HepG2 (cell line): ENCODE data around the gene TFDP1. TPM values are rescaled to one million over a fixed set of nuclear protein-coding genes. Genes with fewer than 3 reads are reported as not detected.

ENCODE experiments used
- ATAC-seq: fragments of 200-7000 bp; cut with Tn5 transposase; 3 replicates; pipeline ENCODE4 v1.9.1; 2020; ENCODE audit warnings: mild to moderate bottlenecking, moderate library complexity
- BruUV-seq: library from RNA; stranded (reverse); fragments of 400-500 nt; replicated peaks from 2 replicates; lab custom pipeline; 2021; lab: Mats Ljungman, UMichigan
- CTCF ChIA-PET: fragments of 300-600 bp; formaldehyde crosslinking; extraction: SDS; loops from one replicate; lab custom pipeline; 2021; ENCODE audit warnings: low total read pairs, inconsistent platforms, low intra/inter-chr PET ratio; lab: Yijun Ruan, JAX
- POLR2A ChIA-PET: fragments of 350-600 bp; sonication (Branson Sonifier 250); formaldehyde crosslinking; loops from one replicate; lab custom pipeline; 2020; ENCODE audit warnings: antibody characterized with exemption, inconsistent platforms; lab: Yijun Ruan, JAX
- DNase-seq: peaks from one replicate; pipeline ENCODE4 v3.0.0-alpha.2; 2015; ENCODE audit warnings: low spot score
- FAIRE-seq: peaks from 3 replicates; lab custom pipeline; 2011; peaks lifted over from hg19 to GRCh38; lab: Jason Lieb, UNC
- H2AFZ ChIP-seq: one replicate; pipeline ENCODE4 v1.6.1; 2011; ENCODE audit warnings: low read length, inconsistent platforms
- H3K27ac ChIP-seq: fragments of 300-600 bp; 3 replicates; pipeline ENCODE4 v1.8.0; 2011; ENCODE audit warnings: mixed run types, mild to moderate bottlenecking, mixed read lengths, low read length, inconsistent platforms; ENCODE audit not compliant: insufficient read depth; ENCODE audit errors: extremely low read length
- H3K27me3 ChIP-seq, 2 experiments: fragments of 200-600 bp in 1 of 2; 2 replicates in 1 of 2; 3 replicates in 1 of 2; pipeline versions ENCODE4 v1.6.0 to v1.8.0; 2011; ENCODE audit warnings: low read length in 2 of 2, mild to moderate bottlenecking in 2 of 2, moderate library complexity in 2 of 2, inconsistent platforms in 1 of 2; ENCODE audit not compliant: insufficient read depth in 2 of 2, control insufficient read depth in 1 of 2
- H3K36me3 ChIP-seq, 2 experiments: fragments of 200-600 bp in 1 of 2; replicated peaks in 1 of 2; 2 replicates in 1 of 2; 3 replicates in 1 of 2; pipeline versions ENCODE4 v1.5.1 to v1.8.0; 2011; ENCODE audit warnings: low read length in 2 of 2, inconsistent platforms in 1 of 2; ENCODE audit not compliant: insufficient read depth in 2 of 2, control insufficient read depth in 1 of 2
- H3K4me1 ChIP-seq: 2 replicates; pipeline ENCODE4 v1.5.1; 2012; ENCODE audit warnings: low read length, inconsistent platforms; ENCODE audit not compliant: insufficient read depth
- H3K4me2 ChIP-seq: 2 replicates; pipeline ENCODE4 v1.6.0; 2011; ENCODE audit warnings: low read depth, low read length, inconsistent platforms
- H3K4me3 ChIP-seq, 3 experiments: fragments of 200-600 bp in 1 of 3; sonication (generic), shearing (Covaris generic) in 1 of 3; replicated peaks in 1 of 3; 2 replicates each; pipeline ENCODE4 v1.5.1; 2011 to 2016; ENCODE audit warnings: low read length in 3 of 3, inconsistent platforms in 2 of 3, low read depth in 2 of 3, mild to moderate bottlenecking in 2 of 3, control low read depth in 1 of 3, mixed read lengths in 1 of 3; ENCODE audit not compliant: insufficient read depth in 1 of 3
- H3K79me2 ChIP-seq: one replicate; pipeline ENCODE4 v1.6.1; 2011; ENCODE audit warnings: low read length, inconsistent platforms; ENCODE audit not compliant: insufficient read depth
- H3K9ac ChIP-seq: 2 replicates; pipeline ENCODE4 v1.6.0; 2011; ENCODE audit warnings: mild to moderate bottlenecking, low read depth, low read length, inconsistent platforms; ENCODE audit not compliant: insufficient read depth
- H3K9me3 ChIP-seq: 2 replicates; pipeline ENCODE4 v1.5.1; 2012; ENCODE audit warnings: mild to moderate bottlenecking, low read length
- H4K20me1 ChIP-seq: 2 replicates; pipeline ENCODE4 v1.6.0; 2011; ENCODE audit warnings: inconsistent platforms, mild to moderate bottlenecking, low read length, moderate library complexity; ENCODE audit not compliant: insufficient read depth
- EEA1 ChIP-seq: sonication (generic); formaldehyde crosslinking; IDR thresholded peaks from 2 replicates; pipeline ENCODE4 v1.5.1; 2020; ENCODE audit warnings: mild to moderate bottlenecking, missing genetic modification reagents, borderline replicate concordance
- FOXA1 ChIP-seq, 2 experiments: fragments of 450-650 bp in 1 of 2; sonication (generic) in 1 of 2; formaldehyde crosslinking in 1 of 2; IDR thresholded peaks; 2 replicates each; pipeline versions ENCODE4 v1.4.0 to v1.6.1; 2016 to 2020; ENCODE audit warnings: missing genetic modification reagents in 1 of 2
- HCFC1 ChIP-seq: fragments of 150-350 bp; IDR thresholded peaks from 2 replicates; pipeline ENCODE4 v1.6.1; 2014; ENCODE audit warnings: low read depth, low read length
- KMT2A ChIP-seq: sonication (generic); formaldehyde crosslinking; IDR thresholded peaks from 2 replicates; pipeline ENCODE4 v1.4.0; 2020; ENCODE audit warnings: missing genetic modification reagents
- NFAT5 ChIP-seq: sonication (generic); formaldehyde crosslinking; IDR thresholded peaks from 2 replicates; pipeline ENCODE4 v1.4.0; 2020; ENCODE audit warnings: missing genetic modification reagents
- PRDM15 ChIP-seq: sonication (generic); formaldehyde crosslinking; IDR thresholded peaks from 2 replicates; pipeline ENCODE4 v1.4.0; 2020; ENCODE audit warnings: missing genetic modification reagents
- SSRP1 ChIP-seq: IDR thresholded peaks from 2 replicates; pipeline ENCODE4 v1.6.1; 2016; ENCODE audit warnings: control low read depth
- ZBTB10 ChIP-seq: sonication (generic); formaldehyde crosslinking; IDR thresholded peaks from 2 replicates; pipeline ENCODE4 v1.4.0; 2020; ENCODE audit warnings: missing genetic modification reagents, borderline replicate concordance
- ZNF264 ChIP-seq: sonication (generic); formaldehyde crosslinking; IDR thresholded peaks from 2 replicates; pipeline ENCODE4 v1.4.0; 2020; ENCODE audit warnings: missing genetic modification reagents
- ZSCAN12 ChIP-seq: sonication (generic); formaldehyde crosslinking; IDR thresholded peaks from 2 replicates; pipeline ENCODE4 v1.9.0; 2021; ENCODE audit warnings: mild to moderate bottlenecking, missing genetic modification reagents
- ZSCAN31 ChIP-seq: sonication (generic); formaldehyde crosslinking; IDR thresholded peaks from 2 replicates; pipeline ENCODE4 v1.5.0; 2020; ENCODE audit warnings: low read depth, mild to moderate bottlenecking, missing genetic modification reagents
- WGBS: methylation state at CpG from one replicate; pipeline ENCODE4 v1.1.6; 2017; ENCODE audit warnings: low lambda C conversion rate; 5-methylcytosine and 5-hydroxymethylcytosine counted together
- in situ Hi-C: cut with HindIII; loops from 2 replicates; pipeline ENCODE4 v1.10.0; 2017; ENCODE audit warnings: low pct_unique_long_range_greater_than_20kb; ENCODE audit not compliant: extremely low pct_ligation_motif_present
- intact Hi-C: fragments of 100-400 bp; cut with micrococcal nuclease; formaldehyde crosslinking; loops from one replicate; pipeline ENCODE4 v1.10.0; 2022; ENCODE audit not compliant: unreplicated experiment
- polyA plus RNA-seq, 8 experiments: library from polyadenylated mRNA; depleted of rRNA in 3 of 8; stranded (reverse) in 7 of 8; unstranded in 1 of 8; fragments of >200 nt; fragmentation: Illumina TruSeq in 4 of 8; extraction: Trizol in 4 of 8; gene quantifications; 2 replicates each; pipeline versions ENCODE4 v1.2.1 to v1.2.3, GENCODE V29; 2011 to 2016; ENCODE audit warnings: low read depth in 4 of 8, missing spikeins in 1 of 8, mixed read lengths in 1 of 8; ENCODE audit not compliant: insufficient read depth in 1 of 8
- total RNA-seq, 5 experiments: library from RNA; depleted of rRNA; stranded (reverse); fragments of >200 nt; fragmentation: Illumina TruSeq; extraction: Trizol; gene quantifications; 2 replicates each; pipeline ENCODE4 v1.2.3, GENCODE V29; 2016; ENCODE audit warnings: low read depth in 1 of 5

The TFDP1 gene
- total and polyA plus RNA-seq, 2 of the 13 experiments (the other 11 are each of a cell fraction or from before 2014, with no cell fraction given), result 38.0 to 84.2 TPM

- H3K79me2 ChIP-seq, result peaks cover 8% of the 10 kb centered on the region
- BruUV-seq, result no TSS peak
- ChIA-PET CTCF (no interaction called here), POLR2A (no interaction called here)
- H3K4me1 ChIP-seq, result peaks cover 31% of the 10 kb centered on the region
- ATAC-seq, result no peak
- H3K27ac ChIP-seq, result no peak overlapping the region
- no peak for FAIRE-seq
- peaks cover 14% of the 10 kb centered on the region; the same call in 1 of the 2 replicates for H4K20me1 ChIP-seq
- H3K36me3 ChIP-seq, result peaks cover 11 to 44% of the 10 kb centered on the region in 2 experiments; a peak in 4 of 5 replicates
- in situ Hi-C loops, result no loop called here
- intact Hi-C loops, result no loop called here
- H2AFZ ChIP-seq, result no peak overlapping the region
- 96% methylated on average over 17 of the region's 25 CpGs for WGBS
- H3K4me2 ChIP-seq, result no peak overlapping the region
- no peak overlapping the region for H3K4me3 ChIP-seq
- no peak for DNase-seq
- H3K27me3 ChIP-seq, result no peaks in the 10 kb centered on the region
- no peak overlapping the region for H3K9ac ChIP-seq
- no peaks in the 10 kb centered on the region for H3K9me3 ChIP-seq
- TF ChIP-seq ZSCAN31 (CRISPR knock-in tag) (no peak), PRDM15 (CRISPR knock-in tag) (no peak), KMT2A (CRISPR knock-in tag) (no peak), ZSCAN12 (CRISPR knock-in tag) (no peak), ZBTB10 (no peak), ZNF264 (no peak), FOXA1 (IDR thresholded peaks at IDR 0.05) (no peak), FOXA1 (CRISPR knock-in tag; IDR thresholded peaks at IDR 0.05) (no peak), HCFC1 (no peak), SSRP1 (CRISPR knock-in tag) (no peak), EEA1 (CRISPR knock-in tag) (no peak), NFAT5 (CRISPR knock-in tag) (no peak)
Measured at GRCh38 chr13:113548778-113549621, 35.6 kb upstream of the TFDP1 start.
